HepG2 (cell line): ENCODE data around the gene PXT1. TPM values are rescaled to one million over a fixed set of nuclear protein-coding genes. Genes with fewer than 3 reads are reported as not detected.

ENCODE experiments used
- ATM ChIP-seq: fragments of 450-650 bp; IDR thresholded peaks from 2 replicates; pipeline ENCODE4 v1.7.1; 2017; ENCODE audit warnings: mild to moderate bottlenecking, borderline replicate concordance
- EHMT2 ChIP-seq: fragments of 200-600 bp; sonication (generic); IDR thresholded peaks from 2 replicates; pipeline ENCODE4 v1.7.0; 2017; ENCODE audit warnings: antibody characterized with exemption, low read depth, low read length, borderline replicate concordance
- MXI1 ChIP-seq: IDR thresholded peaks from 3 replicates; pipeline ENCODE4 v1.6.1; 2012; ENCODE audit warnings: low read depth, low read length, inconsistent platforms, borderline replicate concordance
- RELA ChIP-seq: sonication (generic); formaldehyde crosslinking; IDR thresholded peaks from 2 replicates; pipeline ENCODE4 v1.4.0; 2020; ENCODE audit warnings: missing genetic modification reagents
- REXO4 ChIP-seq: sonication (generic); formaldehyde crosslinking; IDR thresholded peaks from 2 replicates; pipeline ENCODE4 v1.8.0; 2022; ENCODE audit warnings: missing genetic modification reagents, mild to moderate bottlenecking, borderline replicate concordance
- RFX5 ChIP-seq: IDR thresholded peaks from 2 replicates; pipeline ENCODE4 v1.6.1; 2011; ENCODE audit warnings: low read depth, low read length, improper control_type of control experiment
- SETDB1 ChIP-seq: sonication (generic); formaldehyde crosslinking; IDR thresholded peaks from 2 replicates; pipeline ENCODE4 v1.5.1; 2020; ENCODE audit warnings: missing genetic modification reagents, mild to moderate bottlenecking, borderline replicate concordance
- ZNF883 ChIP-seq: sonication (generic); formaldehyde crosslinking; IDR thresholded peaks from 2 replicates; pipeline ENCODE4 v1.5.1; 2020; ENCODE audit warnings: mild to moderate bottlenecking, missing genetic modification reagents; ENCODE audit errors: not compliant biosample characterization
- polyA plus RNA-seq, 8 experiments: library from polyadenylated mRNA; depleted of rRNA in 3 of 8; stranded (reverse) in 7 of 8; unstranded in 1 of 8; fragments of >200 nt; fragmentation: Illumina TruSeq in 4 of 8; extraction: Trizol in 4 of 8; gene quantifications; 2 replicates each; pipeline versions ENCODE4 v1.2.1 to v1.2.3, GENCODE V29; 2011 to 2016; ENCODE audit warnings: low read depth in 4 of 8, missing spikeins in 1 of 8, mixed read lengths in 1 of 8; ENCODE audit not compliant: insufficient read depth in 1 of 8
- total RNA-seq, 5 experiments: library from RNA; depleted of rRNA; stranded (reverse); fragments of >200 nt; fragmentation: Illumina TruSeq; extraction: Trizol; gene quantifications; 2 replicates each; pipeline ENCODE4 v1.2.3, GENCODE V29; 2016; ENCODE audit warnings: low read depth in 1 of 5
- TF ChIP-seq, protein P1 (sequence below): sonication (generic); formaldehyde crosslinking; IDR thresholded peaks from 2 replicates; pipeline ENCODE4 v1.5.0; 2020; ENCODE audit warnings: missing genetic modification reagents, mild to moderate bottlenecking, borderline replicate concordance
- TF ChIP-seq, protein P2 (sequence below): sonication (generic); formaldehyde crosslinking; IDR thresholded peaks from 2 replicates; pipeline ENCODE4 v1.5.1; 2020; ENCODE audit warnings: mild to moderate bottlenecking, missing genetic modification reagents
- TF ChIP-seq, protein P3 (sequence below): sonication (generic); formaldehyde crosslinking; IDR thresholded peaks from 2 replicates; pipeline ENCODE4 v1.5.1; 2020; ENCODE audit warnings: mild to moderate bottlenecking, missing genetic modification reagents, moderate library complexity
- TF ChIP-seq, protein P4 (sequence below): sonication (generic); formaldehyde crosslinking; IDR thresholded peaks from 2 replicates; pipeline ENCODE4 v1.4.0; 2020; ENCODE audit warnings: mild to moderate bottlenecking, missing genetic modification reagents
- TF ChIP-seq, protein P5 (sequence below): sonication (generic); formaldehyde crosslinking; IDR thresholded peaks from 2 replicates; pipeline ENCODE4 v1.5.0; 2020; ENCODE audit warnings: mild to moderate bottlenecking, missing genetic modification reagents, borderline replicate concordance
- TF ChIP-seq, protein P6 (sequence below): sonication (generic); formaldehyde crosslinking; IDR thresholded peaks from 2 replicates; pipeline ENCODE4 v1.8.0; 2022; ENCODE audit warnings: mild to moderate bottlenecking, missing genetic modification reagents, moderate library complexity

PXT1 gene
- total and polyA plus RNA-seq, 2 of the 13 experiments (the other 11 are each of a cell fraction or from before 2014, with no cell fraction given) = 0.04 TPM; not detected in 1

DNA sequence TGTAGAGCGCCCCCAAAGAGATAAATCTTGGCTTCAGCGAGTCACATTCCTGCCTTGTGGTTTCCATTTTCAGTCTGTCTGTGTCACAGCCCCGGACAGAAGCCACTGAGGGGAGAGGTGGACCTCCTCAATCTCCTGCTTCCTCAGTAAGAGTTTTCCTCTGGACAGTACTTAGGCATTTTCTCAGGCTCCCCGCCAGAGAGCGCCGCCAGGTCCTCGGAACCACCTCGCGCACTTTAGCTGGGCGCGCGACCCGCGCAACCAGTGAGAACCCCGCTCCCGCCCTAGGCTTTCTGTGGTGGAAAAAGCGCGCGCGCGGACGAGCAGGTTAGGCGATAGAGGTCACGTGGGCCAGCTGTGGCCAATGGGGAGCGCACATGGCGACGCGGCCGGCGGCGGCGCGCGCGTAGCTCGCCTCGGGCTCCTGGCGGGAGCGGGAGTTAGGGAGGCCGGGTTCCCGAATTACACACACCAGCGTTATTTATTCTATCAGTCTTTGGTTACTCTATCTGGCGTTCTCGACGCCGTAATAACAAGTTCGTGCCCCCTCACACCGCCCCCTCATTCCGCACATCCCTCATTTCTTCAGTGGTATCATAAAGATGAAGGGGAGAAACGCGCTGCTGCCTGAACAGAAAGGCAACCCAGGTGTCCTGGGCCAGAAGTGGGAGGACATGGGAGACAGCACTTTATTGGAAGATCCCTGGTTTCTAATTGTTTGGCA, 19.4 kb downstream of the PXT1 start (continued):
- TF ChIP-seq, protein P1, sequence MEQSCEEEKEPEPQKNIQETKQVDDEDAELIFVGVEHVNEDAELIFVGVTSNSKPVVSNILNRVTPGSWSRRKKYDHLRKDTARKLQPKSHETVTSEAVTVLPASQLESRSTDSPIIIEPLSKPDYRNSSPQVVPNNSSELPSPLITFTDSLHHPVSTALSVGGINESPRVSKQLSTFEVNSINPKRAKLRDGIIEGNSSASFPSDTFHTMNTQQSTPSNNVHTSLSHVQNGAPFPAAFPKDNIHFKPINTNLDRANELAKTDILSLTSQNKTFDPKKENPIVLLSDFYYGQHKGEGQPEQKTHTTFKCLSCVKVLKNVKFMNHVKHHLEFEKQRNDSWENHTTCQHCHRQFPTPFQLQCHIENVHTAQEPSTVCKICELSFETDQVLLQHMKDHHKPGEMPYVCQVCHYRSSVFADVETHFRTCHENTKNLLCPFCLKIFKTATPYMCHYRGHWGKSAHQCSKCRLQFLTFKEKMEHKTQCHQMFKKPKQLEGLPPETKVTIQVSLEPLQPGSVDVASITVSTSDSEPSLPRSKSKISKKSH (CRISPR knock-in tag) = peak; percentile 90; the same call in 1 of the 2 replicates
- TF ChIP-seq EHMT2 (no peak), REXO4 (CRISPR knock-in tag) (no peak), RELA (CRISPR knock-in tag) (no peak; the same call in 1 of the 2 replicates), MXI1 (peak; percentile 81; the same call in 1 of the 3 replicates), ZNF883 (CRISPR knock-in tag) (peak; percentile 81), ATM (no peak), SETDB1 (CRISPR knock-in tag) (no peak), RFX5 (peak; percentile 44; the same call in 1 of the 2 replicates)
- TF ChIP-seq, protein P2, sequence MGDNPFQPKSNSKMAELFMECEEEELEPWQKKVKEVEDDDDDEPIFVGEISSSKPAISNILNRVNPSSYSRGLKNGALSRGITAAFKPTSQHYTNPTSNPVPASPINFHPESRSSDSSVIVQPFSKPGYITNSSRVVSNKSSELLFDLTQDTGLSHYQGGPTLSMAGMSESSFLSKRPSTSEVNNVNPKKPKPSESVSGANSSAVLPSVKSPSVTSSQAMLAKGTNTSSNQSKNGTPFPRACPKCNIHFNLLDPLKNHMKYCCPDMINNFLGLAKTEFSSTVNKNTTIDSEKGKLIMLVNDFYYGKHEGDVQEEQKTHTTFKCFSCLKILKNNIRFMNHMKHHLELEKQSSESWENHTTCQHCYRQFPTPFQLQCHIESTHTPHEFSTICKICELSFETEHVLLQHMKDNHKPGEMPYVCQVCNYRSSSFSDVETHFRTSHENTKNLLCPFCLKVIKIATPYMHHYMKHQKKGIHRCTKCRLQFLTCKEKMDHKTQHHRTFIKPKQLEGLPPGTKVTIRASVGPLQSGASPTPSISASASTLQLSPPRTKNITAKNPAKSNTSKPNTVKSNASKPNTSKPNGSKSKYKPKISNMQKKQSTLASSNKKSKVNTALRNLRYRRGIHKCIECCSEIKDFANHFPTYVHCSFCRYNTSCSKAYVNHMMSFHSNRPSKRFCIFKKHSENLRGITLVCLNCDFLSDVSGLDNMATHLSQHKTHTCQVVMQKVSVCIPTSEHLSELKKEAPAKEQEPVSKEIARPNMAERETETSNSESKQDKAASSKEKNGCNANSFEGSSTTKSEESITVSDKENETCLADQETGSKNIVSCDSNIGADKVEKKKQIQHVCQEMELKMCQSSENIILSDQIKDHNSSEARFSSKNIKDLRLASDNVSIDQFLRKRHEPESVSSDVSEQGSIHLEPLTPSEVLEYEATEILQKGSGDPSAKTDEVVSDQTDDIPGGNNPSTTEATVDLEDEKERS (CRISPR knock-in tag) = peak; percentile 88
- TF ChIP-seq, protein P3, sequence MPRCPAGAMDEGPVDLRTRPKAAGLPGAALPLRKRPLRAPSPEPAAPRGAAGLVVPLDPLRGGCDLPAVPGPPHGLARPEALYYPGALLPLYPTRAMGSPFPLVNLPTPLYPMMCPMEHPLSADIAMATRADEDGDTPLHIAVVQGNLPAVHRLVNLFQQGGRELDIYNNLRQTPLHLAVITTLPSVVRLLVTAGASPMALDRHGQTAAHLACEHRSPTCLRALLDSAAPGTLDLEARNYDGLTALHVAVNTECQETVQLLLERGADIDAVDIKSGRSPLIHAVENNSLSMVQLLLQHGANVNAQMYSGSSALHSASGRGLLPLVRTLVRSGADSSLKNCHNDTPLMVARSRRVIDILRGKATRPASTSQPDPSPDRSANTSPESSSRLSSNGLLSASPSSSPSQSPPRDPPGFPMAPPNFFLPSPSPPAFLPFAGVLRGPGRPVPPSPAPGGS (CRISPR knock-in tag) = peak; percentile 68; the same call in 1 of the 2 replicates
- TF ChIP-seq, protein P4, sequence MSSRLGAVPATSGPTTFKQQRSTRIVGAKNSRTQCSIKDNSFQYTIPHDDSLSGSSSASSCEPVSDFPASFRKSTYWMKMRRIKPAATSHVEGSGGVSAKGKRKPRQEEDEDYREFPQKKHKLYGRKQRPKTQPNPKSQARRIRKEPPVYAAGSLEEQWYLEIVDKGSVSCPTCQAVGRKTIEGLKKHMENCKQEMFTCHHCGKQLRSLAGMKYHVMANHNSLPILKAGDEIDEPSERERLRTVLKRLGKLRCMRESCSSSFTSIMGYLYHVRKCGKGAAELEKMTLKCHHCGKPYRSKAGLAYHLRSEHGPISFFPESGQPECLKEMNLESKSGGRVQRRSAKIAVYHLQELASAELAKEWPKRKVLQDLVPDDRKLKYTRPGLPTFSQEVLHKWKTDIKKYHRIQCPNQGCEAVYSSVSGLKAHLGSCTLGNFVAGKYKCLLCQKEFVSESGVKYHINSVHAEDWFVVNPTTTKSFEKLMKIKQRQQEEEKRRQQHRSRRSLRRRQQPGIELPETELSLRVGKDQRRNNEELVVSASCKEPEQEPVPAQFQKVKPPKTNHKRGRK (CRISPR knock-in tag) = no peak
- TF ChIP-seq, protein P5, sequence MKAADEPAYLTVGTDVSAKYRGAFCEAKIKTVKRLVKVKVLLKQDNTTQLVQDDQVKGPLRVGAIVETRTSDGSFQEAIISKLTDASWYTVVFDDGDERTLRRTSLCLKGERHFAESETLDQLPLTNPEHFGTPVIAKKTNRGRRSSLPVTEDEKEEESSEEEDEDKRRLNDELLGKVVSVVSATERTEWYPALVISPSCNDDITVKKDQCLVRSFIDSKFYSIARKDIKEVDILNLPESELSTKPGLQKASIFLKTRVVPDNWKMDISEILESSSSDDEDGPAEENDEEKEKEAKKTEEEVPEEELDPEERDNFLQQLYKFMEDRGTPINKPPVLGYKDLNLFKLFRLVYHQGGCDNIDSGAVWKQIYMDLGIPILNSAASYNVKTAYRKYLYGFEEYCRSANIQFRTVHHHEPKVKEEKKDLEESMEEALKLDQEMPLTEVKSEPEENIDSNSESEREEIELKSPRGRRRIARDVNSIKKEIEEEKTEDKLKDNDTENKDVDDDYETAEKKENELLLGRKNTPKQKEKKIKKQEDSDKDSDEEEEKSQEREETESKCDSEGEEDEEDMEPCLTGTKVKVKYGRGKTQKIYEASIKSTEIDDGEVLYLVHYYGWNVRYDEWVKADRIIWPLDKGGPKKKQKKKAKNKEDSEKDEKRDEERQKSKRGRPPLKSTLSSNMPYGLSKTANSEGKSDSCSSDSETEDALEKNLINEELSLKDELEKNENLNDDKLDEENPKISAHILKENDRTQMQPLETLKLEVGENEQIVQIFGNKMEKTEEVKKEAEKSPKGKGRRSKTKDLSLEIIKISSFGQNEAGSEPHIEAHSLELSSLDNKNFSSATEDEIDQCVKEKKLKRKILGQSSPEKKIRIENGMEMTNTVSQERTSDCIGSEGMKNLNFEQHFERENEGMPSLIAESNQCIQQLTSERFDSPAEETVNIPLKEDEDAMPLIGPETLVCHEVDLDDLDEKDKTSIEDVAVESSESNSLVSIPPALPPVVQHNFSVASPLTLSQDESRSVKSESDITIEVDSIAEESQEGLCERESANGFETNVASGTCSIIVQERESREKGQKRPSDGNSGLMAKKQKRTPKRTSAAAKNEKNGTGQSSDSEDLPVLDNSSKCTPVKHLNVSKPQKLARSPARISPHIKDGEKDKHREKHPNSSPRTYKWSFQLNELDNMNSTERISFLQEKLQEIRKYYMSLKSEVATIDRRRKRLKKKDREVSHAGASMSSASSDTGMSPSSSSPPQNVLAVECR (CRISPR knock-in tag) = peak; percentile 81
- TF ChIP-seq, protein P6, sequence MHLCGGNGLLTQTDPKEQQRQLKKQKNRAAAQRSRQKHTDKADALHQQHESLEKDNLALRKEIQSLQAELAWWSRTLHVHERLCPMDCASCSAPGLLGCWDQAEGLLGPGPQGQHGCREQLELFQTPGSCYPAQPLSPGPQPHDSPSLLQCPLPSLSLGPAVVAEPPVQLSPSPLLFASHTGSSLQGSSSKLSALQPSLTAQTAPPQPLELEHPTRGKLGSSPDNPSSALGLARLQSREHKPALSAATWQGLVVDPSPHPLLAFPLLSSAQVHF (CRISPR knock-in tag) = no peak
